Left lung (tissue), 10 donors: ENCODE results near the gene EVI5L. TPM values are rescaled to one million over a fixed set of nuclear protein-coding genes. Genes with fewer than 3 reads are reported as not detected.
A peak's percentile ranks its signal among the peaks of the same experiment; 100 is the strongest.
"Not testable (repeated sequence)": the region's sequence is repeated elsewhere in the genome, so short reads cannot be mapped to it uniquely, and the experiment has no call there.

ENCODE experiments used
- ATAC-seq: fragments of 200-7000 bp; cut with Tn5 transposase; one replicate; pipeline ENCODE4 v1.9.1; 2020; ENCODE audit warnings: moderate library complexity
- DNase-seq, 4 donors: peaks; one replicate each; pipeline ENCODE4 v3.0.0-alpha.2; 2013 to 2020
- H3K27ac ChIP-seq, 2 donors: fragments of 200-600 bp; sonication (generic) in 1 of 2; one replicate each; pipeline versions ENCODE4 v1.5.0 to v1.8.0; 2020 to 2021
- H3K27me3 ChIP-seq, 2 donors: fragments of 200-600 bp; sonication (generic) in 1 of 2; one replicate each; pipeline versions ENCODE4 v1.5.0 to v1.8.0; 2020 to 2021
- H3K36me3 ChIP-seq, 2 donors: fragments of 200-600 bp; sonication (generic) in 1 of 2; one replicate each; pipeline versions ENCODE4 v1.5.0 to v1.8.0; 2020 to 2021
- H3K4me1 ChIP-seq, 2 donors: fragments of 200-600 bp; one replicate each; pipeline ENCODE4 v1.8.0; 2021
- H3K4me3 ChIP-seq, 2 donors: fragments of 200-600 bp; sonication (generic) in 1 of 2; one replicate each; pipeline versions ENCODE4 v1.5.0 to v1.8.0; 2020 to 2021; ENCODE audit warnings: mild to moderate bottlenecking in 1 of 2
- H3K9me3 ChIP-seq, 2 donors: fragments of 200-600 bp; sonication (generic) in 1 of 2; one replicate each; pipeline versions ENCODE4 v1.5.0 to v1.8.0; 2020 to 2021
- intact Hi-C, 2 donors: fragments of 100-400 bp; cut with DNase I; formaldehyde crosslinking; loops; one replicate each; pipeline versions ENCODE4 v1.11.2 to v1.14.2; 2022
- polyA plus RNA-seq, 6 donors: library from polyadenylated mRNA; unstranded; fragments of 120-200 nt; gene quantifications; one replicate each; pipeline ENCODE4 v1.2.1, GENCODE V29; 2013; ENCODE audit not compliant: insufficient read length in 6 of 6
- total RNA-seq, 2 donors: library from RNA; stranded (reverse); fragmentation: NEBNext Ultra II Directional; extraction: Animal tissue kit (Norgen Biotek cat#: 25700); gene quantifications; one replicate each; pipeline ENCODE4 v1.2.1, GENCODE V29; 2021
- TF ChIP-seq, protein P1 (sequence below), 2 donors: fragments of 200-600 bp; sonication (generic) in 1 of 2; IDR thresholded peaks; one replicate each; pipeline versions ENCODE4 v1.5.0 to v1.8.0; 2021; ENCODE audit warnings: antibody characterized with exemption in 2 of 2
- donor health status: DM: no; HTN: yes; CAD: no.
- donor health status: DM: no; HTN: no; CAD: no.

The EVI5L gene
- total and polyA plus RNA-seq, 8 donors: 11.3 to 18.1 (median 14.8) TPM

DNA sequence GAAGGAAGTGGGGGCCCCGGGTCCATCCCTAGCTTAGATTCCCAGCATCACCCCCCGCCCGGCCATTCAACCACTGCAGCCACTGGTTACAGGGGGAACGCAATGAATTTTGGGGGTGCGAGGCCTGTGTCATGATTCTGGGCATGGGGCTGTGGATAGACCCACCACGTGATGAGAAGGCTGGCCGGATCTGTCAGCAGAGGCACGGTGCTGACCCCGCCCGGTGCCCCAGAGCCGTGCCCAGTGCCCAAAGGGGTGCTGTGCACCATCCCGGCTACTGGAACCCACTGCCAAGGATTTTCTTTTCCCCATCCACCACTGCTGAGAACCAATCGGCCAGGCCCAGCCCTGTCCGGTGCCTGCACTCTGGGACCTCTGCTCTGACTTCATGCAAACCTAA lies 39.6 kb upstream of the EVI5L start:
- DNase-seq: no peak
- TF ChIP-seq, protein P1, sequence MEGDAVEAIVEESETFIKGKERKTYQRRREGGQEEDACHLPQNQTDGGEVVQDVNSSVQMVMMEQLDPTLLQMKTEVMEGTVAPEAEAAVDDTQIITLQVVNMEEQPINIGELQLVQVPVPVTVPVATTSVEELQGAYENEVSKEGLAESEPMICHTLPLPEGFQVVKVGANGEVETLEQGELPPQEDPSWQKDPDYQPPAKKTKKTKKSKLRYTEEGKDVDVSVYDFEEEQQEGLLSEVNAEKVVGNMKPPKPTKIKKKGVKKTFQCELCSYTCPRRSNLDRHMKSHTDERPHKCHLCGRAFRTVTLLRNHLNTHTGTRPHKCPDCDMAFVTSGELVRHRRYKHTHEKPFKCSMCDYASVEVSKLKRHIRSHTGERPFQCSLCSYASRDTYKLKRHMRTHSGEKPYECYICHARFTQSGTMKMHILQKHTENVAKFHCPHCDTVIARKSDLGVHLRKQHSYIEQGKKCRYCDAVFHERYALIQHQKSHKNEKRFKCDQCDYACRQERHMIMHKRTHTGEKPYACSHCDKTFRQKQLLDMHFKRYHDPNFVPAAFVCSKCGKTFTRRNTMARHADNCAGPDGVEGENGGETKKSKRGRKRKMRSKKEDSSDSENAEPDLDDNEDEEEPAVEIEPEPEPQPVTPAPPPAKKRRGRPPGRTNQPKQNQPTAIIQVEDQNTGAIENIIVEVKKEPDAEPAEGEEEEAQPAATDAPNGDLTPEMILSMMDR (IDR thresholded peaks at IDR 0.05): no peak
- no peak overlapping the region for H3K4me3 ChIP-seq
- peaks cover 29 to 46% of the 10 kb centered on the region in 2 donors for H3K27me3 ChIP-seq
- intact Hi-C loops: loop anchor here in 1 of 2 donors (10.0 kb wide), 1 partner anchor 106 kb away; the partner anchor contains the start of gene TRAPPC5
- ATAC-seq: no peak
- no peak overlapping the region for H3K27ac ChIP-seq
- peaks cover 0 to 3% of the 10 kb centered on the region in 2 donors for H3K9me3 ChIP-seq
- no peaks in the 10 kb centered on the region for H3K36me3 ChIP-seq
- peaks cover 0 to 19% of the 10 kb centered on the region in 2 donors for H3K4me1 ChIP-seq

DNA sequence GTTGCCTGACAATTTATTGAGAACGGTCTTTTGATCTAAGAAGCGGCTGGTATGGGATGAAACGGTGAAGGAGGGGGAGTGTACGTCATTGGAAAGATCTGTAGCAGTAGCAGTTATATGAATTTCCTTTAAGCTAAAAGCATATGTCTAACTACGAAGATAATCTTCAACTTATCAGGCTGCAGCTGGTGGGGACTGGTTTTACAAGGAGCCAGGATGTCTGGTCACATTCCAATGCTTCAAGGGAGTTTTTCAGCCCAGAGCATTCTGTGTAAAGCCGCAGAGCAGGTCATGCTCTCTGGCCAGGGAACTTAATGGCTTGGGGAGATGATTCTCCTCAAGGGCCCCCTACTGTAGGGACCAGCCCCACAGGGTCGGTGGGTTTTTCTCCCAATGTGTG lies 37.7 kb upstream of the EVI5L start:
- peaks cover 0 to 19% of the 10 kb centered on the region in 2 donors for H3K4me1 ChIP-seq
- H3K27ac ChIP-seq: no peak overlapping the region
- H3K36me3 ChIP-seq: no peaks in the 10 kb centered on the region
- TF ChIP-seq, protein P1 (IDR thresholded peaks at IDR 0.05): no peak
- peaks cover 24 to 39% of the 10 kb centered on the region in 2 donors for H3K27me3 ChIP-seq
- H3K9me3 ChIP-seq: no peaks in the 10 kb centered on the region
- intact Hi-C loops: loop anchor here in 1 of 2 donors (10.0 kb wide), 1 partner anchor 107 kb away; the partner anchor contains the start of gene TRAPPC5
- no peak overlapping the region for H3K4me3 ChIP-seq
- ATAC-seq (no peak), DNase-seq (no peak)

DNA sequence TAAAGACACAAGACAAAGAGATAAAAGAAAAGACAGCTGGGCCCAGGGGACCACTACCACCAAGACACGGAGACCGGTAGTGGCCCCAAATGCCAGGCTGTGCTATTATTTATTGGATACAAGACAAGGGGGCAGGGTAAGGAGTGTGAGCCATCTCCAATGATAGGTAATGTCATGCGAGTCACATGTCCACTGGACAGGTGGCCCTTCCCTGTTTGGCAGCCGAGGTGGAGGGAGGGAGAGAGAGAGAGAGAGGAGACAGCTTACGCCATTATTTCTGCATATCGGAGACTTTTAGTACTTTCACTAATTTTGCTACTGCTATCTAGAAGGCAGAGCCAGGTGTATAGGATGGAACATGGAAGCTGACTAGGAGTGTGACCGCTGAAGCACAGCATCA lies 37.3 kb upstream of the EVI5L start:
- H3K27ac ChIP-seq, DNase-seq, ATAC-seq, H3K4me3 ChIP-seq, H3K9me3 ChIP-seq, H3K36me3 ChIP-seq: not testable (repeated sequence)
- peaks cover 0 to 18% of the 10 kb centered on the region in 2 donors for H3K4me1 ChIP-seq
- peaks cover 20 to 35% of the 10 kb centered on the region in 2 donors for H3K27me3 ChIP-seq
- intact Hi-C loops: loop anchor here in 1 of 2 donors (10.0 kb wide), 1 partner anchor 108 kb away; the partner anchor contains the start of gene TRAPPC5

DNA sequence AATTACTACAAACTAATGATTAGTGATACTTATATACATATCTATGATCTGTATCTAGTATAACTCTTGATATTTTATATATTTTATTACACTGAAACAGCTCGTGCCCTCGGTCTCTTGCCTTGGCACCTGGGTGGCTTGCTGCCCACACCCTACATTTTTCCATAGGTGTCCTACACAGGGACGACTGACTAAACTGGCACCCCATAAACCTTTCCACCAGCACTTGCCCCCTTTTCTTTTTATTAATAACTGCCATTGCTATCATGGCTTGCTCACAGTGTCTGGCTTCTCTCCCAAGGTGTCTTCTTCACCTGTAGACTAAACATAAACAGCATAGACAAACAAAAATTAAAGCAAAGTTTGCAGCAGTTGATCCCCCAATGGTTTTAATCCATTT lies 36.5 kb upstream of the EVI5L start:
- H3K9me3 ChIP-seq: no peaks in the 10 kb centered on the region
- ATAC-seq (no peak), DNase-seq (no peak)
- no peaks in the 10 kb centered on the region for H3K36me3 ChIP-seq
- TF ChIP-seq, protein P1 (IDR thresholded peaks at IDR 0.05): no peak
- intact Hi-C loops: loop anchor here in 1 of 2 donors (10.0 kb wide), 1 partner anchor 109 kb away; the partner anchor contains the start of gene TRAPPC5
- H3K4me1 ChIP-seq: peaks cover 0 to 12% of the 10 kb centered on the region in 2 donors
- H3K27ac ChIP-seq: no peak overlapping the region
- no peak overlapping the region for H3K4me3 ChIP-seq
- H3K27me3 ChIP-seq: peaks cover 12 to 33% of the 10 kb centered on the region in 2 donors

DNA sequence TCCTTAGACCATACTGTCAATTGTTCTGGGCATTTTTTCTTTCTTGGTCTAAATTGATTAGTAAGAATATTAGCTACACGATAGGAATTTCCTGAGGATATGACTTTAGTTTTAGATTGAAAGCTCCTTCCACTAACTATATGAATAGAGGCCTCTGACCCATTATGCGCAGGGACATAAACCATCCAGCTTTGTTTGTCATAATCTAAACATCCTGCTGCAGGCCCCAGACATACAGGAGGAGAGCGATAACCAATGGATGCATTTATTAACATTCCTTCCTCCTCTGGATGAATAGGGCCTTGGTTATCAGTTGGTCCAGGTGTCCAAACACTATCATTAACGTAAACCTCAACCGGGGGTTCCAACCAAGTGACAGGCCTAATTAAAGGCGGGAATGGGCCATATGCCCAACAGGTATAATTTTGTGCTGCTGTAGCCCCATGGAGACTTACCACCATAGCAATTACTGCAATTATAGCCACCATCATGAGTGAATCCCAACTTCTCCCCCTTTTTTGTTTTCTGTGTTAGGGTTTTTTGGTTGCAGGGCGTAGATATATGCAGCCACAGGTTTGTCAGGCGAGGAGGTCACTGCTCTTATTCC lies 34.4 kb upstream of the EVI5L start:
- TF ChIP-seq, protein P1 (IDR thresholded peaks at IDR 0.05): no peak

More for the DNA sequence above, 34.4 kb upstream of the EVI5L start:
- Histone ChIP-seq H3K27me3 (peaks cover 0 to 18% of the 10 kb centered on the region in 2 donors), H3K36me3 (no peaks in the 10 kb centered on the region), H3K4me3 (no peak overlapping the region), H3K27ac (peak overlapping the region in 1 of 2 donors; percentile 18), H3K9me3 (no peaks in the 10 kb centered on the region), H3K4me1 (peaks cover 0 to 11% of the 10 kb centered on the region in 2 donors)
- intact Hi-C loops: loop anchor here in 1 of 2 donors (10.0 kb wide), 1 partner anchor 111 kb away; the partner anchor contains the start of gene TRAPPC5
- ATAC-seq (no peak), DNase-seq (no peak)
